CD4-positive, alpha-beta memory T cell (primary cell): ENCODE results near the gene DNPEP. TPM values are rescaled to one million over a fixed set of nuclear protein-coding genes. Genes with fewer than 3 reads are reported as not detected.
A peak's percentile ranks its signal among the peaks of the same experiment; 100 is the strongest.

Experiments
- CTCF ChIA-PET: fragments of 350-600 bp; sonication (Branson Sonifier 250); formaldehyde crosslinking; loops from one replicate; lab custom pipeline; 2021; ENCODE audit warnings: inconsistent platforms; ENCODE audit not compliant: partially characterized antibody; lab: Charles Lee
- POLR2A ChIA-PET: fragments of 350-600 bp; sonication (Branson Sonifier 250); formaldehyde crosslinking; loops from one replicate; lab custom pipeline; 2021; ENCODE audit not compliant: partially characterized antibody; lab: Charles Lee
- DNase-seq, 5 donors: peaks; one replicate each; pipeline versions ENCODE4 v3.0.0 to v3.0.0-alpha.2; 2020 to 2022; ENCODE audit warnings: mixed read lengths in 1 of 5
- H3K27ac ChIP-seq: one replicate; pipeline ENCODE4 v1.7.0; 2013; ENCODE audit warnings: low read depth, low read length
- H3K27me3 ChIP-seq: 2 replicates; pipeline ENCODE4 v1.7.0; 2013; ENCODE audit warnings: mild to moderate bottlenecking, low read length, moderate library complexity; ENCODE audit not compliant: insufficient read depth
- H3K36me3 ChIP-seq: 2 replicates; pipeline ENCODE4 v1.7.0; 2013; ENCODE audit warnings: mild to moderate bottlenecking, low read length, moderate library complexity; ENCODE audit not compliant: insufficient read depth
- H3K4me1 ChIP-seq: 2 replicates; pipeline ENCODE4 v1.7.0; 2013; ENCODE audit warnings: mild to moderate bottlenecking, low read length, moderate library complexity; ENCODE audit not compliant: insufficient read depth
- H3K4me3 ChIP-seq, 2 donors: one replicate each; pipeline ENCODE4 v1.7.0; 2013; ENCODE audit warnings: low read length in 2 of 2, mild to moderate bottlenecking in 1 of 2
- H3K9me3 ChIP-seq, 2 donors: one replicate each; pipeline ENCODE4 v1.7.0; 2013; ENCODE audit warnings: low read length in 2 of 2, control low read depth in 1 of 2; ENCODE audit not compliant: control insufficient read depth in 1 of 2
- H3K27ac Mint-ChIP-seq, 7 donors: one replicate each; pipeline ENCODE4 v1.8.0; 2020 to 2021; ENCODE audit warnings: mixed read lengths in 7 of 7, mild to moderate bottlenecking in 6 of 7, inconsistent platforms in 3 of 7, moderate library complexity in 3 of 7
- H3K27me3 Mint-ChIP-seq, 2 donors: one replicate each; pipeline ENCODE4 v1.8.0; 2020 to 2021; ENCODE audit warnings: mixed read lengths in 2 of 2
- H3K36me3 Mint-ChIP-seq, 2 donors: one replicate each; pipeline ENCODE4 v1.8.0; 2020 to 2021; ENCODE audit warnings: mixed read lengths in 2 of 2, inconsistent platforms in 1 of 2, mild to moderate bottlenecking in 1 of 2
- H3K4me1 Mint-ChIP-seq, 4 donors: one replicate each; pipeline ENCODE4 v1.8.0; 2020 to 2021; ENCODE audit warnings: mixed read lengths in 4 of 4, mild to moderate bottlenecking in 1 of 4
- H3K4me3 Mint-ChIP-seq, 8 donors: one replicate each; pipeline ENCODE4 v1.8.0; 2020 to 2021; ENCODE audit warnings: mixed read lengths in 8 of 8, mild to moderate bottlenecking in 7 of 8, moderate library complexity in 6 of 8, inconsistent platforms in 3 of 8
- H3K9me3 Mint-ChIP-seq, 8 donors: one replicate each; pipeline ENCODE4 v1.8.0; 2020 to 2021; ENCODE audit warnings: mixed read lengths in 8 of 8, mild to moderate bottlenecking in 5 of 8, inconsistent platforms in 3 of 8, moderate library complexity in 1 of 8
- intact Hi-C: fragments of 100-400 bp; cut with micrococcal nuclease; formaldehyde crosslinking; loops from one replicate; pipeline ENCODE4 v1.15.1; 2023
- polyA plus RNA-seq, 2 donors: library from polyadenylated mRNA; unstranded; fragments of 300-500 nt; fragmentation: Illumina TruSeq; gene quantifications; one replicate each; pipeline ENCODE4 v1.2.3, GENCODE V29; 2021
- total RNA-seq, 2 experiments: library from RNA; stranded (reverse); gene quantifications; one replicate each; pipeline ENCODE4 v1.2.3, GENCODE V29; 2021

The DNPEP gene
- total and polyA plus RNA-seq, 4 experiments from 2014 or later, result 57.8 to 75.9 (median 71.8) TPM

- Histone ChIP-seq H3K27ac (no peak overlapping the region), H3K4me1 (no peaks in the 10 kb centered on the region), H3K27me3 (no peaks in the 10 kb centered on the region), H3K4me3 (no peak overlapping the region), H3K9me3 (no peaks in the 10 kb centered on the region), H3K36me3 (no peaks in the 10 kb centered on the region)
- CTCF ChIA-PET, result interaction anchor here (1.0 kb wide), 2 partner anchors 11 to 68 kb away, joined by 3 read pairs; no protein-coding TSS in a partner anchor
- no peak for DNase-seq
- POLR2A ChIA-PET, result no interaction called here
- intact Hi-C loops, result no loop called here
- Mint-ChIP-seq H3K36me3 (peaks cover 0 to 8% of the 10 kb centered on the region in 2 donors), H3K27me3 (peaks cover 13 to 15% of the 10 kb centered on the region in 2 donors), H3K4me3 (no peak overlapping the region), H3K9me3 (no peaks in the 10 kb centered on the region), H3K27ac (no peak overlapping the region), H3K4me1 (no peaks in the 10 kb centered on the region)
These were observed 25.1 kb downstream of the DNPEP start for GRCh38 chr2:219362524-219363164.

- no peak overlapping the region for H3K27ac ChIP-seq
- Mint-ChIP-seq H3K27me3 (peaks cover 13 to 15% of the 10 kb centered on the region in 2 donors), H3K27ac (no peak overlapping the region), H3K4me3 (no peak overlapping the region), H3K36me3 (peaks cover 0 to 8% of the 10 kb centered on the region in 2 donors), H3K4me1 (no peaks in the 10 kb centered on the region), H3K9me3 (no peaks in the 10 kb centered on the region)
- no peak for DNase-seq
- H3K4me1 ChIP-seq, result no peaks in the 10 kb centered on the region
- CTCF ChIA-PET, result interaction anchor here (1.0 kb wide), 1 partner anchor 10 kb away, joined by 3 read pairs; no protein-coding TSS in a partner anchor
- H3K9me3 ChIP-seq, result no peaks in the 10 kb centered on the region
- no peaks in the 10 kb centered on the region for H3K27me3 ChIP-seq
- no peaks in the 10 kb centered on the region for H3K36me3 ChIP-seq
- intact Hi-C loops, result no loop called here
- H3K4me3 ChIP-seq, result no peak overlapping the region
- POLR2A ChIA-PET, result no interaction called here
These were observed 25.6 kb downstream of the DNPEP start for GRCh38 chr2:219362072-219362471.

GRCh38 chr2:219358170-219359075, 29.3 kb downstream of the DNPEP start:
- Histone ChIP-seq H3K36me3 (no peaks in the 10 kb centered on the region), H3K4me3 (no peak overlapping the region), H3K27ac (no peak overlapping the region), H3K27me3 (no peaks in the 10 kb centered on the region), H3K9me3 (no peaks in the 10 kb centered on the region), H3K4me1 (no peaks in the 10 kb centered on the region)
- peaks cover 0 to 2% (median 0%) of the 10 kb centered on the region in 4 donors for H3K4me1 Mint-ChIP-seq
- H3K9me3 Mint-ChIP-seq, result peaks cover 0 to 2% (median 0%) of the 10 kb centered on the region in 8 donors
- H3K36me3 Mint-ChIP-seq, result peaks cover 0 to 8% of the 10 kb centered on the region in 2 donors
- peak overlapping the region in 3 of 8 donors; percentile 21 to 27 (median 26) for H3K4me3 Mint-ChIP-seq
- no peak overlapping the region for H3K27ac Mint-ChIP-seq
- H3K27me3 Mint-ChIP-seq, result peaks cover 35 to 38% of the 10 kb centered on the region in 2 donors
- POLR2A ChIA-PET, result no interaction called here
- CTCF ChIA-PET, result no interaction called here
- DNase-seq, result no peak
- intact Hi-C loops, result no loop called here

- no peak for DNase-seq
- CTCF ChIA-PET, result no interaction called here
These were observed 30.9 kb downstream of the DNPEP start for GRCh38 chr2:219356834-219357233.

GRCh38 chr2:219354582-219354981, 33.1 kb downstream of the DNPEP start:
- no peak overlapping the region for H3K27ac Mint-ChIP-seq
- no peaks in the 10 kb centered on the region for H3K36me3 Mint-ChIP-seq
- POLR2A ChIA-PET, result no interaction called here
- peaks cover 0 to 5% (median 0%) of the 10 kb centered on the region in 8 donors for H3K9me3 Mint-ChIP-seq
- peaks cover 30 to 38% of the 10 kb centered on the region in 2 donors for H3K27me3 Mint-ChIP-seq
- H3K4me1 ChIP-seq, result no peaks in the 10 kb centered on the region
- H3K36me3 ChIP-seq, result no peaks in the 10 kb centered on the region
- H3K4me3 ChIP-seq, result no peak overlapping the region
- no peak overlapping the region for H3K4me3 Mint-ChIP-seq
- H3K4me1 Mint-ChIP-seq, result peaks cover 0 to 2% (median 0%) of the 10 kb centered on the region in 4 donors
- H3K27me3 ChIP-seq, result no peaks in the 10 kb centered on the region
- H3K9me3 ChIP-seq, result no peaks in the 10 kb centered on the region
- no peak overlapping the region for H3K27ac ChIP-seq
- no peak for DNase-seq
- intact Hi-C loops, result no loop called here
- CTCF ChIA-PET, result interaction anchor here (0.7 kb wide), 1 partner anchor 324 kb away, joined by 3 read pairs; no protein-coding TSS in a partner anchor

More at GRCh38 chr2:219356834-219357233, 30.9 kb downstream of the DNPEP start:
- Histone ChIP-seq H3K36me3 (no peaks in the 10 kb centered on the region), H3K4me1 (no peaks in the 10 kb centered on the region), H3K27ac (no peak overlapping the region), H3K27me3 (no peaks in the 10 kb centered on the region), H3K4me3 (no peak overlapping the region), H3K9me3 (no peaks in the 10 kb centered on the region)
- Mint-ChIP-seq H3K4me3 (peak overlapping the region in 2 of 8 donors; percentile 24 to 31), H3K27me3 (peaks cover 37 to 41% of the 10 kb centered on the region in 2 donors), H3K27ac (no peak overlapping the region), H3K4me1 (peaks cover 0 to 2% (median 0%) of the 10 kb centered on the region in 4 donors), H3K36me3 (peaks cover 0 to 5% of the 10 kb centered on the region in 2 donors), H3K9me3 (peaks cover 0 to 2% (median 0%) of the 10 kb centered on the region in 8 donors)
- intact Hi-C loops, result no loop called here
- POLR2A ChIA-PET, result no interaction called here

- Histone ChIP-seq H3K4me3 (no peak overlapping the region), H3K9me3 (no peaks in the 10 kb centered on the region), H3K36me3 (no peaks in the 10 kb centered on the region), H3K4me1 (no peaks in the 10 kb centered on the region), H3K27me3 (no peaks in the 10 kb centered on the region), H3K27ac (no peak overlapping the region)
- peaks cover 33 to 37% of the 10 kb centered on the region in 2 donors for H3K27me3 Mint-ChIP-seq
- H3K9me3 Mint-ChIP-seq, result peaks cover 0 to 5% (median 0%) of the 10 kb centered on the region in 8 donors
- H3K4me1 Mint-ChIP-seq, result peaks cover 0 to 2% (median 0%) of the 10 kb centered on the region in 4 donors
- DNase-seq, result no peak
- CTCF ChIA-PET, result interaction anchor here (0.9 to 1.6 kb wide), 4 partner anchors 8 to 43 kb away, joined by 3 to 5 read pairs (median 4); no protein-coding TSS in a partner anchor
- H3K4me3 Mint-ChIP-seq, result no peak overlapping the region
- no peak overlapping the region for H3K27ac Mint-ChIP-seq
- intact Hi-C loops, result no loop called here
- no peaks in the 10 kb centered on the region for H3K36me3 Mint-ChIP-seq
- POLR2A ChIA-PET, result no interaction called here
These were observed 34.6 kb downstream of the DNPEP start for GRCh38 chr2:219353129-219353528.
